Liver (tissue), 3 donors: Measurements from ENCODE around the gene DIAPH3.

ENCODE experiments used
- EGR1 ChIP-seq, 2 donors: IDR thresholded peaks; 2 replicates each; pipeline ENCODE4 v1.6.1; 2016 to 2018; ENCODE audit warnings: antibody characterized with exemption in 2 of 2, low read depth in 2 of 2
- TF ChIP-seq, protein P1 (sequence below): fragments of 150-350 bp; IDR thresholded peaks from 2 replicates; pipeline ENCODE4 v1.5.1; 2017; ENCODE audit warnings: improper control_type of control experiment, low read depth, low read length; ENCODE audit not compliant: missing input control
- donor health status: healthy.
- donor health status: healthy.

DNA sequence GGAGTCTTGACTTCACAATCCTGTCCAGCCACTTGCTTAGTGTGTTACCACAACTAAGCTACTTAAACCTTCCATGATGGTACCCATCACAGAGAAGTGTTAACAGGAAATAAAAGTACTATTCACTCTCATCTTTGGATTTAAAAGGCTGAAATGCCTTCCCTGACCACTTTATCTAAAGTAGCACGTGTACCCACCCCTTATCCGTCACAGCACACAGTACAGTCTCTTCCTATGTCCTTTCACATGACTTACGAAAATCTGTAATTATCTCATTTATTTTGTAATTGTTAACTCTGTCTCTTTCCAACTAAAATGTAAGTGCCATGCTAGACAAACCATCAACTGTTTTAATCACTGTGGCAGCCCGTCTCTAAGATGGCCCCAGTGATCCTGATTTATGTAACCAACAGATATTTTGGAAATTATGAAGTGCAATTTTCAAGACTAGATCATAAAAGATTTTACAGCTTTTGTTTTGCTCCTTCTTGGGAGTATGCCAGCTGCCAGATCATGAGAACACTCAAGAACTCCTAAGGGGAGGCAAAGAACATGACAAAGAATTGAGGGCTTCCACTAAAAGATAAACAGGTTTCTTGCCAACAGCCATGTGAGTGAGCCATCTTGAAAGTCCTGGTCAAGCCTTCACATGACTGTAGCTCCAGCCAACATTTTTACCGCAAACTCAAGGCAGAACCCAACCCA lies 44.9 kb downstream of the DIAPH3 start:
- TF ChIP-seq, protein P1, sequence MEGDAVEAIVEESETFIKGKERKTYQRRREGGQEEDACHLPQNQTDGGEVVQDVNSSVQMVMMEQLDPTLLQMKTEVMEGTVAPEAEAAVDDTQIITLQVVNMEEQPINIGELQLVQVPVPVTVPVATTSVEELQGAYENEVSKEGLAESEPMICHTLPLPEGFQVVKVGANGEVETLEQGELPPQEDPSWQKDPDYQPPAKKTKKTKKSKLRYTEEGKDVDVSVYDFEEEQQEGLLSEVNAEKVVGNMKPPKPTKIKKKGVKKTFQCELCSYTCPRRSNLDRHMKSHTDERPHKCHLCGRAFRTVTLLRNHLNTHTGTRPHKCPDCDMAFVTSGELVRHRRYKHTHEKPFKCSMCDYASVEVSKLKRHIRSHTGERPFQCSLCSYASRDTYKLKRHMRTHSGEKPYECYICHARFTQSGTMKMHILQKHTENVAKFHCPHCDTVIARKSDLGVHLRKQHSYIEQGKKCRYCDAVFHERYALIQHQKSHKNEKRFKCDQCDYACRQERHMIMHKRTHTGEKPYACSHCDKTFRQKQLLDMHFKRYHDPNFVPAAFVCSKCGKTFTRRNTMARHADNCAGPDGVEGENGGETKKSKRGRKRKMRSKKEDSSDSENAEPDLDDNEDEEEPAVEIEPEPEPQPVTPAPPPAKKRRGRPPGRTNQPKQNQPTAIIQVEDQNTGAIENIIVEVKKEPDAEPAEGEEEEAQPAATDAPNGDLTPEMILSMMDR: no peak
- TF ChIP-seq EGR1 (IDR thresholded peaks at IDR 0.05; ENCODE audit: low read depth in 2 of 2): no peak
